ENCODE results near the gene ZNF134. TPM values are rescaled to one million over a fixed set of nuclear protein-coding genes. Genes with fewer than 3 reads are reported as not detected.

Gene ZNF134
- total and polyA plus RNA-seq, 10 donors, result 3.7 to 30.7 (median 19.6) TPM

GRCh38 chr19:57637379-57637778 lies 23.3 kb downstream of the ZNF134 start:
- intact Hi-C loops (cut with DNase I; ENCODE audit: low total_unique reads), result no loop called here
- peaks cover 9 to 81% (median 79%) of the 10 kb centered on the region in 6 donors for H3K36me3 ChIP-seq
- 92 to 99% (median 97%) methylated on average over 4 of the region's 4 CpGs for WGBS, 5 donors
- TF ChIP-seq CTCF (IDR thresholded peaks at IDR 0.05 in 8 of 11, conservative IDR thresholded peaks at IDR 0.05 in 3 of 11) (no peak), POLR2AphosphoS5 (IDR thresholded peaks at IDR 0.05) (no peak), POLR2A (IDR thresholded peaks at IDR 0.05) (no peak)
- no peak overlapping the region for H3K27ac ChIP-seq
- H3K4me1 ChIP-seq, result peaks cover 12 to 22% (median 18%) of the 10 kb centered on the region in 6 donors
- peaks cover 17 to 81% (median 75%) of the 10 kb centered on the region in 8 donors for H3K9me3 ChIP-seq
- no peaks in the 10 kb centered on the region for H3K27me3 ChIP-seq (replicated peaks in 1 of 7)
- DNase-seq, result peak; percentile 15
- no peak overlapping the region for H3K4me3 ChIP-seq

- Histone ChIP-seq H3K36me3 (peaks cover 9 to 68% (median 62%) of the 10 kb centered on the region in 6 donors), H3K4me3 (peak overlapping the region in 1 of 8 donors; percentile 26), H3K27ac (peak overlapping the region in 1 of 8 donors; percentile 69), H3K9me3 (peaks cover 17 to 100% (median 99%) of the 10 kb centered on the region in 8 donors), H3K4me1 (no peaks in the 10 kb centered on the region), H3K27me3 (replicated peaks in 1 of 7) (no peaks in the 10 kb centered on the region)
- intact Hi-C loops (cut with DNase I; ENCODE audit: low total_unique reads), result no loop called here
- WGBS, 5 donors, result 94 to 99% (median 98%) methylated on average over 4 of the region's 4 CpGs
- no peak for TF ChIP-seq CTCF (IDR thresholded peaks at IDR 0.05 in 8 of 11, conservative IDR thresholded peaks at IDR 0.05 in 3 of 11)
- no peak for TF ChIP-seq POLR2AphosphoS5 (IDR thresholded peaks at IDR 0.05)
- TF ChIP-seq POLR2A (IDR thresholded peaks at IDR 0.05), result no peak
- no peak for DNase-seq
These were observed 27.7 kb downstream of the ZNF134 start for GRCh38 chr19:57641715-57642234.

GRCh38 chr19:57642396-57643046 lies 28.5 kb downstream of the ZNF134 start:
- TF ChIP-seq POLR2AphosphoS5 (IDR thresholded peaks at IDR 0.05) (no peak), POLR2A (IDR thresholded peaks at IDR 0.05) (no peak), CTCF (IDR thresholded peaks at IDR 0.05 in 8 of 11, conservative IDR thresholded peaks at IDR 0.05 in 3 of 11) (no peak)
- Histone ChIP-seq H3K4me1 (no peaks in the 10 kb centered on the region), H3K9me3 (peaks cover 12 to 100% (median 99%) of the 10 kb centered on the region in 8 donors), H3K27ac (peak overlapping the region in 3 of 8 donors; percentile 5 to 69 (median 16)), H3K27me3 (replicated peaks in 1 of 7) (no peaks in the 10 kb centered on the region), H3K4me3 (peak overlapping the region in 1 of 8 donors; percentile 10), H3K36me3 (peaks cover 9 to 61% (median 54%) of the 10 kb centered on the region in 6 donors)
- no peak for DNase-seq
- 81 to 91% (median 90%) methylated on average over 4 of the region's 4 CpGs for WGBS, 5 donors
- intact Hi-C loops (cut with DNase I; ENCODE audit: low total_unique reads), result no loop called here

GRCh38 chr19:57643734-57644133 lies 29.7 kb downstream of the ZNF134 start:
- DNase-seq, result no peak
- TF ChIP-seq POLR2A (IDR thresholded peaks at IDR 0.05), result no peak
- TF ChIP-seq POLR2AphosphoS5 (IDR thresholded peaks at IDR 0.05), result no peak
- no peak for TF ChIP-seq CTCF (IDR thresholded peaks at IDR 0.05 in 8 of 11, conservative IDR thresholded peaks at IDR 0.05 in 3 of 11)
- Histone ChIP-seq H3K4me1 (no peaks in the 10 kb centered on the region), H3K9me3 (peaks cover 9 to 100% (median 95%) of the 10 kb centered on the region in 8 donors), H3K27me3 (replicated peaks in 1 of 7) (no peaks in the 10 kb centered on the region), H3K27ac (peak overlapping the region in 1 of 8 donors; percentile 69), H3K4me3 (no peak overlapping the region), H3K36me3 (peaks cover 9 to 49% (median 42%) of the 10 kb centered on the region in 6 donors)
- intact Hi-C loops (cut with DNase I; ENCODE audit: low total_unique reads), result no loop called here
